Cerebellar cortex (tissue), 1 donor: Measurements from ENCODE around the gene ATP13A2.

ENCODE experiments used
- DNase-seq: peaks from one replicate; pipeline ENCODE4 v3.0.0-alpha.2; 2015; ENCODE audit warnings: low spot score

The ATP13A2 gene

GRCh38 chr1:17031436-17031835 is 19.7 kb upstream of the ATP13A2 start:
- DNase-seq: no peak

- no peak for DNase-seq
These were observed 18.5 kb upstream of the ATP13A2 start for GRCh38 chr1:17030206-17030605.

DNA sequence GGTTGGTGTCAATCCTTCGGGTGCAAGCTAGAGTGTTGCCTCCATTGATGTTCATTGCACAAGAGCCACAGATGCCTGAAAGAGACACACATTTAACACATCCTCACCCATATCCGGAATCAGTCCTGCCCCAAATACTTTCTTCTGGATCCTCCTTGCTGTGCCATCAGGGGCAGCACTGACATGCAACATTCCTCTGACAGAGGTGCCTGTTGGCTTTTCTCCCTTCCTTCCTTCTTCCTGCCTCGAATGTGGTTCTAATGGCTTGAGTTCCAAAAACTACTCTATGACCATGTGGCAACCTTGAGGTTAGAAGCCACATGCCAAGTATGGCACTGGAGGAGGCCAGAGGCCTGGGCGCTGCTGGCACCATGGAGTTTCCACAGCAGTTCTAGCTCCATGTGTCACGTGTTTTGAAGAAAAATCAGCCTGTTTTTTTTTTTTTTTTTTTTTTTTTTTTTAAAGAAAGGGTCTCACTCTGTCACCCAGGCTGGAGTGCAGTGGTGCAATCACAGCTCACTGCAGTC is 17.0 kb upstream of the ATP13A2 start:
- no peak for DNase-seq

DNA sequence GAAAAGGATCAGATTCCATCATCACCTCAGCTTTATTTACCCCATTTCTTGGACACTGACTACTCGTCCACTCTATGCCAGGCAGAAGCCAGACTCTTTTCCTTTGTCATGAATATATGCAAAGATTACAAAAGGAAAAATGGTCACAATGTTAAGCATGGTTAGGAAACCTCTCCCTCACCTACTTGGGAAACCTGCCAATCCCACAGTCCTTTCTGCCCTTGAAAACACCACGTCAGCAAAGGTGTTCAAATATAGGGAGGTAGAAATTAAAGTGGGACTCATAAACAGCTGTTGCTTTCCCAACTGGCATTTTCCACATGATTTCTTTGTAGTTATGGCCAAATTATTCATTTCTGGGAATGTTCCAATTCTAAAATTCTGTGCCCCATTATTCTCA is 16.2 kb upstream of the ATP13A2 start:
- no peak for DNase-seq

- no peak for DNase-seq
These were observed 15.7 kb upstream of the ATP13A2 start for GRCh38 chr1:17027403-17027802.

DNA sequence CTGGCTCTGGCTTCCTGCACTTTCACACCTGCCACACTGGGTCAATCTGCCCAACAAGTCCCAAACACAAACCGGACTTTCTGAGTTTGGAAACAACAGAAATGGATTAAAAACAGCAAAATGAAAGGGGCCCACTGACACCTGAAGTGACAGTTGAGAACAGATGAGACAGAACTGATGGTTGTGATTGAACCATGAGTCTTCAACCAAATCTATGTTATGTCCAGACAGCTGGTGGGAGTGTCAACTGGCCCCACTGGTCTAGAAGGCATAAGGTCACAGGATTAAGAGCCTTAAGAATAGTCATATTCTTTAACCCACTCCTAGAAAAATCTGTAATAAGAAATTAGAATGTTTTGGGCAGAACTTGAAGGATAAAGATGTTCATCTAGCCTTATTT is 13.0 kb upstream of the ATP13A2 start:
- no peak for DNase-seq

DNA sequence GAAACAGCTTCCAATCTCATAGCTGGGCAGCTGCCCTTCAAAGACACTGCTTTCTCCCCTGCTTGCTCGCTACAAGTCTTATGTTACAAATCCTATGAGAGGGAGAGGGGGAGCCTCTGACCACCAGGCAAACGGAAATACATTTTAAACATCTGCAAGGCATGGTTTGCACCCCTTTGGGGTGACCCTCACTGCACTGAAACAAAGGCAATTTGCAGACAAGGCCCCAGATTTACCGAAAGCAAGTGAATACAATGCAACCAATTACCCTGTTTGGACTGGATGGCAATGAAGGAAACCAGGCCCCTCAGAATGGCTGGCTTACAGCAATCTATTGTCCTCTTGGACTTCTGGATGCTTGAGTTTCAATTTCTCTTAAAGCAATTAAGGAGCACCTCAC is 11.8 kb upstream of the ATP13A2 start:
- no peak for DNase-seq

DNA sequence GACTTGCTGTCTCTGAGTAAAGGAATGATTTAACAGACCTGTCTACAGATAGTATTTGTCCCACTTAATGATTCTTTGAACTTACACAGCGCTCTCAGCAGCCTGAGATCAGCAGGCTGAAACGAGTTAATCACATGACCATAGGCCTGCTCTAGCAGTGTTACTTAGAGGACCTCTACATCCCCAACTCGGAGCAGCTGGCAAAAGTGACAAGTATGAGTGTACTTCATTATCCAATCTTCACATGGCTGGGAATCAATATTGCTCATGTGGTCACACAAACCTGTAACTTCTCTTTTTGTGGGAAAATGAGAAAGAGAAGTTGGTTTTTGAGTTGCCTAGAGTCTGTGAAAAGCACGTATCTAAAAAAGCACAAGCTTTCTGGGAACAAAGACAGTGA is 11.4 kb upstream of the ATP13A2 start:
- DNase-seq: no peak

- DNase-seq: no peak
These were observed 10.2 kb upstream of the ATP13A2 start for GRCh38 chr1:17021896-17022295.

DNA sequence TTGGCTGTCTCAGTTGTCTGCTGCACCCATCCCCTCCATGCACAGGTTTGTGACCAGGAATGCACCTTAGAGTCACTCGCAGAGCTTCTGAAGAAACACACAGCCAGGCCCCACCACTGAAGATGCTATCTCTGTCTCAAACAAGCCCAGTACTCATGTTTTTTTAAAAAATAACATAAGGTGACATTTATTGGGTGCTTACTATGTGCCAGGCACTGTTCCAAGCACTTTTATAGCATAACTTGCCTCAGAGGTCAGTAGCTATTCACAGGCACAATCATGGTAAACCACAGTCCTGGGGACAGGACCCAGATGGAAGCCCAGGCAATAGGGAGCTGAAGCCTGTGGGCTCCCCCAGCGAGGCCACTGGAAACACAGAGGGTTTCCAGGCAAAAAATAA is 8.8 kb upstream of the ATP13A2 start:
- no peak for DNase-seq

DNA sequence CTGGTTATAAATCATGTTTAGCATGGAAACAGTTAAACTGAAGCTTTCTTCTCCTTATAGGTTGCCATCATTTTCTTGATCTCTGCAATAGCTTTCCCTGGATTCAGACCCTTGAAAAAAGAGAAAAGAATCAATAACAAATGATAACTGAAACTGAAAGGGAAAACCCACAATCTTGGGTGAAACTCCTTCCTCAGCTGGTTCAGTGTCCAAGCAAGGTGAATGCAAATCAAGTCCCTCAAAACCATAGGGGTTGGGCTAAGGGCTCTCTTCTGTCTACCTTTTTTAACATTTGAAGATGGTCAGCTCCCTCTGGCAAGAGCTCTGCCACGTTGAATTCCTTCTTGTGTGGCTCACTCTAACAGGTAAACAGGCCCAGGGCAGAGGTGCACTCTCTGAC is 7.1 kb upstream of the ATP13A2 start:
- DNase-seq: no peak

- no peak for DNase-seq
These were observed 5.7 kb upstream of the ATP13A2 start for GRCh38 chr1:17017435-17017834.

- peak; percentile 69 for DNase-seq
These were observed 4.6 kb upstream of the ATP13A2 start for GRCh38 chr1:17016317-17016661.

GRCh38 chr1:17014671-17015567 is 3.2 kb upstream of the ATP13A2 start:
- no peak for DNase-seq

GRCh38 chr1:17013491-17014320 is 2.0 kb upstream of the ATP13A2 start:
- peak; percentile 70 for DNase-seq

GRCh38 chr1:17012775-17013490 is 1.2 kb upstream of the ATP13A2 start:
- DNase-seq: no peak

GRCh38 chr1:17011092-17011438 is 663 bp downstream of the ATP13A2 start:
- no peak for DNase-seq

DNA sequence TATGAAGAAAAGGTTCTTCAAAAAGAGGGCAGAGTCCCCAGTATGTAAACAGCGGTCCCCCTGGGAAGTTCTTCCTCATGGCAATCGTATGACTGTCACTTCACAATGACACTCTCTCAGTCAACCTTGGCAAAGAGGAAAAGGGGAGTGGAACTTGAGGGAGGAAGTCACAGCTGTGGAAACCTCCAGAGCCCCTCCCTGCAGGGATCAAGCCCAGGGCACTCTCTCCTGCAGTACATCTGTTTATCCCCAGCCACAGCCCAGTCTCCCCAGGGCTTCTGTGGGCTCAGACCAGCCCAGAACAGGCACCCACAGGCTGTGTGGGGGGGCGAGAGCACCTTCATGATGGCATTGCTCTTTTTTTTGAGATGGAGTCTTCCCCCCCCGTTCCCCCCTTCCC is 2.0 kb downstream of the ATP13A2 start:
- no peak for DNase-seq

DNA sequence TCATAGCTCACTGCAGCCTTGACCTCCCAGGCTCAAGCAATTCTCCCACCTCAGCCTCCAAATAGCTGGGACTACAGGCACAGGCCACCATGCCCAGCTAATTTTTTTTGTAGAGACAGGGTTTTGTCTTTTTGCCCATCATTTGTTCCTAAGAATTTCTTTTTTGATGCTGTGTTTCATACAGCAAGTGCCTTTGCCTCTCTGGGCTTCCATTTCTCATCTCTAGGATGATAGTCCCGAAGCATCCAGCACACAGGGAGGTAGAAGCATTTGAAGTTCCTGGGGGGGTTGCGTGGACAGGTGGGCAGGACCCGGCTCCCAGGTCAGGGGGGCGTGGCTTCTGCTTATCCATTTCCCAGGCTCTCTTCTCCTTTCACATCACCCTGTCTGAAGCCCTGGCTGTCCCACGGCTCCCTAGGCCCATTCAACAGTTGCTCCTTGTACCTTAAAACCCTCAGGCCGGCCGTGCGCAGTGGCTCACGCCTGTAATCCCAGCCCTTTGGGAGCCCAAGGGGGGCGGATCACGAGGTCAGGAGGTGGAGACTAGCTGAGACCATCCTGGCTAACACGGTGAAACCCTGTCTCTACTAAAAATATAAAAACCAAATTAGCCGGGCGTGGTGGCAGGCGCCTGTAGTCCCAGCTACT is 3.4 kb downstream of the ATP13A2 start:
- DNase-seq: no peak

DNA sequence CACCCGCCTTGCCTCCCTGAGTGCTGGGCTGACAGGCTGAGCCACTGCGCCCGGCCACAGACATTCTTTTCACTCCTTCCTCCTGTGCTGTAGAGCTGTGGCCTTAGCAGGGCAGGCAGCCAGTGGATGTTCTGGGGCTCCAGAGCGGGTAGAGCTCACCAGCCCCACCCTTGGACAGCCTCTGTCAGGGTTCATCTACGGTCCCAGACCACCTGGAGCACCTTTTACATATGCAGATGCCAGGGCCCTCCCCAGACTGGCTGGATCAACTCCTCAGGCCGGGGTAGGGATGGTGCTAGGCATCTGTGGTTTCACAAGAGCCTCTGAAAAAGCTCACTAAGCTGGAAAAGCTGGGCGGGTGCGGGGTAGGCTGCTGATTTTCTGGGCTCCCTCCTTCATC is 4.6 kb downstream of the ATP13A2 start:
- no peak for DNase-seq

DNA sequence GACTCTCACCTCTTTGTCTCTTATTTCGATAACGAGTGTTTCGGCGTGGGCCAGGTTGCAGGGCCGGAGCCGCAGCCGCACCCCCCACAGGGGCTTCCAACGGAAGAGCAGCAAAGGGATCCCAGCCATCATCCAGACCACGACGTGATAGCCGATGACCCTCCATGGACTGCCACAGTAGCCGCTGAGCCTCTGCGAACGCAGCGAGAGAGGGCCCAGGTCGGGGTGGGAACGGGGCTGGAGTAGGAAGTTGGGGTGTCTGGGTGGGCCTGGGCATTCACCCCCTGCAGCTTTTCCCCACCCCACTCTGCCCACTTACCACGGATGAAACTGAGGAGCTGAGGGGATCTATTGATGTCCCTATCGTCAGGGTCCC is 6.4 kb downstream of the ATP13A2 start:
- DNase-seq: no peak
